Fibroblast of pulmonary artery (primary cell): Measurements from ENCODE around the gene GABPB2.

Source experiments
- DNase-seq: peaks from one replicate; pipeline ENCODE4 v3.0.0-alpha.2; 2010; ENCODE audit warnings: low read depth
- H3K4me3 ChIP-seq: replicated peaks from 2 replicates; pipeline ENCODE4 v1.5.1; 2011; ENCODE audit warnings: low read depth, mild to moderate bottlenecking, control low read depth, low read length, moderate library complexity
- CTCF ChIP-seq: IDR thresholded peaks from 2 replicates; pipeline ENCODE4 v1.5.1; 2011; ENCODE audit warnings: mild to moderate bottlenecking, control low read depth, low read length, inconsistent platforms; ENCODE audit errors: missing control alignments

The GABPB2 gene

DNA sequence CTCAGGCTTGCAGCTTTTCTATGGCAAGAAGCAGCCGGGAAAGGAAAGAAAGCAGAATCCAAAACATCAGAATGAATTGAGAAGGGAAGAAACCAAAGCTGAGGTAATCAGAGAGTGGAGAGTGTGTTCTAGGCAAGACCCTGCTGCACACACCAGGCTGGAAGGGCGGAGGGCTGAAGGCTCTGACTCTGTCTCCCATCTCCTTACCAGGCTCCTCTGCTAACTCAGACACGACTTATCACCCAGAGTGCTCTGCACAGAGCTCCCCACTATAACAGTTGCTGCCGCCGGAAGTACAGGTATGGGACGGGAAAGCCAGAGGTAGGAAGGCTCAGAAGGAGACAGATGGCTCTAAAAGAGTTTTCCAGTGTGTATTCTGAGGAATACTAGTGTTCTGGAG, 96.6 kb downstream of the GABPB2 start:
- no peak for DNase-seq
- H3K4me3 ChIP-seq, result peak overlapping the region; percentile 85
- TF ChIP-seq CTCF, result no peak

- DNase-seq, result no peak
- TF ChIP-seq CTCF, result no peak
- no peak overlapping the region for H3K4me3 ChIP-seq
Measured at GRCh38 chr1:151171190-151171589, 100.6 kb downstream of the GABPB2 start.
